ENCODE measurements around the gene EPS8L3. TPM values are rescaled to one million over a fixed set of nuclear protein-coding genes. Genes with fewer than 3 reads are reported as not detected.
A peak's percentile ranks its signal among the peaks of the same experiment; 100 is the strongest.

The EPS8L3 gene
- total and polyA plus RNA-seq, 4 donors = 0.46 to 36.7 TPM; not detected in 2

DNA sequence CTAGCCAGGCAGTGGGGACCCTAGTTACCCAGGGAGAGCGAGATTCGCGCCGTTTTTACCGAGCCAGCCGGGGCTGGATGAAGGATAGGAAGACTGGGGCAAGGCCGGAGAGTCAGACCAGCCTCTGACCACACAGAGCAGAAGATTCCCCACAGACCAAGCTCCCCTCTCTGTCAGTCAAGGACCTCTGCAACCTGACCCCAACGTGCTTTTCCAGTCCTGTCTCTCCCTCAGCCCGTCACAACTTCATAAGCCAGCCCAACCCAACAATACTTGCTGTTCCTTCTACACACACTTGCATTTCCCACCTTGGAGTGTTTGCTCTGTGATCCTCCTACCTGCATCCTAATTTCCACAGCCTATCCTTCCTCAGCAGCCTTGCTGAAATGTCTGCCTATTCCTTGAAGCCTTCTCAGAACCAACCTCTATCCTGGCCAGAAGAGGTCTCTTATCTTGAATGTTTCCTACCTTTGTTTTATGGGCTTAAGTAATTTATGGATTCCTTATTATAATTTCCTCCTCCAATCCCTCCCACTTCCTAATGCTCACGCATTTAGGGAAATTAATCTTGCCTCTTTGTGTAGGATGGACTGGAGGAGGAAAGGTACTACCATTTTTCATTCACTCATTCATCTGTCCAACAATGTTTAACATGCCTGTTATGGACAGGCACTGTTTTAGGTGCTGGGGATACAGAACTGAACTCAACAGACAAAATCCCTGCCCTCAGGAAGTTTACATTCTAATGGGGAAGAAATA is 22.9 kb downstream of the EPS8L3 start, which contains the start of gene GSTM3:
Gene GSTM3 (minus strand): TSS at position 424 of the 759 bp plus-strand sequence. CDS start 751 bp downstream, outside the sequence.
- peak; percentile 66 for ATAC-seq (ENCODE audit: low FRiP score)
- intact Hi-C loops (cut with DNase I) = no loop called here
- no peak within 1 kb of the TSS for H3K27ac ChIP-seq (ENCODE audit: low read depth in 1 of 2, low read length in 2 of 2)
- peak within 1 kb of the TSS; percentile 48 to 68 for H3K4me3 ChIP-seq (ENCODE audit: low read length in 2 of 2)
- H3K4me1 ChIP-seq (ENCODE audit: control insufficient read depth in 1 of 2, insufficient read depth in 2 of 2, low read length in 2 of 2) = no peaks in the 10 kb centered on the region
- H3K36me3 ChIP-seq (ENCODE audit: control insufficient read depth in 1 of 2, insufficient read depth in 2 of 2, low read length in 1 of 2) = peaks cover 0 to 2% of the 10 kb centered on the region in 2 donors
- H3K27me3 ChIP-seq (ENCODE audit: control insufficient read depth in 1 of 2, insufficient read depth in 2 of 2, low read length in 1 of 2) = no peaks in the 10 kb centered on the region
- H3K9me3 ChIP-seq (ENCODE audit: control insufficient read depth, low read length) = no peaks in the 10 kb centered on the region
- no peak for DNase-seq
- 2 to 12% methylated on average over 10 of the region's 10 CpGs for WGBS, 2 donors

DNA sequence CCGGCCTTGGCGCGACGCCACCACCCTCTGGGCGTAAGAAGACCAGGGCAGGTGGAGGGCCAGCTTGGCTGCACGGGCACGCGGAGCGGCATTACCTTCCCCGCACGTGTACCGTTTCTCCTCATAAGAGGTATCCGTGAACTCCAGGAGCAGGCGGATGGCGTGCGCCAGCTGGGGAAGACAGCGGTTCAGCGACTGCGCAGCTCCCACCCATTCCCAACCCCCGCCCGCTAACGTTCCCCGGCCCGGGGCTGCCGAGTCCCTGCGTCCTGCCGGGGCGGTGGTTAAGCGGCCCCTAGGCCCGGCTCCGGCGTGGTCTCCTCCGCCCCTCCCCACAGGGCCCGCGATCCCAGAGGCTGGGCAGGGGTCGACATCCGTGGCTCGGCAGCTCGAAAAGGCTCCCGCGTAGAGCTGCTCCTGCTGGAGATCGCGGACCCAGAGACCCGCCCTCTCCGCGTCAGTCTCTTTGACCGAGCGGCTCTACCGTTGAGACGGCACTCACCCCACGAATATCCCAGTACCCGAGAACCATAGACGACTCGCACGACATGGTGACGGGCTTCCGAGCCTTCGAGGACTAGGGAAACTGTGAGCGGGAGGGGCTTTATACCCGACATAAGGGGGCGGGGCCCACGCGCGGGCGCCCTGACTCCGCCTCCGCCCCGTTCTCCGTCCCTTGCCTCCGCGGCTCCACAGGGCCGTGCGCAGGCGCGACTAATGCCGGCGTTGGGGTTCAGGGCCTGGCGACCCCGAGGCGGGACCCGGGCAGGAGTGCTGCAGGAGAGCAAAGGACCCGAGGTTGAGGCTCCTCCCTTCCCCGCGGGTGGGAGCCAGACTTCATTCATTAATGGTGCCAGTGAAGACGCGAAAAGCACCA is 23.7 kb downstream of the EPS8L3 start:
- Histone ChIP-seq H3K36me3 (ENCODE audit: control insufficient read depth in 1 of 2, insufficient read depth in 2 of 2, low read length in 1 of 2) (peaks cover 0 to 2% of the 10 kb centered on the region in 2 donors), H3K27me3 (ENCODE audit: control insufficient read depth in 1 of 2, insufficient read depth in 2 of 2, low read length in 1 of 2) (no peaks in the 10 kb centered on the region), H3K4me3 (ENCODE audit: low read length in 2 of 2) (peak overlapping the region; percentile 48 to 68), H3K27ac (ENCODE audit: low read depth in 1 of 2, low read length in 2 of 2) (no peak overlapping the region), H3K4me1 (ENCODE audit: control insufficient read depth in 1 of 2, insufficient read depth in 2 of 2, low read length in 2 of 2) (no peaks in the 10 kb centered on the region), H3K9me3 (ENCODE audit: control insufficient read depth, low read length) (no peaks in the 10 kb centered on the region)
- WGBS, 2 donors = 0 to 1% methylated on average over 82 to 86 of the region's 86 CpGs
- DNase-seq (peak; percentile 84 to 94), ATAC-seq (ENCODE audit: low FRiP score) (peak; percentile 97)
- intact Hi-C loops (cut with DNase I) = no loop called here

DNA sequence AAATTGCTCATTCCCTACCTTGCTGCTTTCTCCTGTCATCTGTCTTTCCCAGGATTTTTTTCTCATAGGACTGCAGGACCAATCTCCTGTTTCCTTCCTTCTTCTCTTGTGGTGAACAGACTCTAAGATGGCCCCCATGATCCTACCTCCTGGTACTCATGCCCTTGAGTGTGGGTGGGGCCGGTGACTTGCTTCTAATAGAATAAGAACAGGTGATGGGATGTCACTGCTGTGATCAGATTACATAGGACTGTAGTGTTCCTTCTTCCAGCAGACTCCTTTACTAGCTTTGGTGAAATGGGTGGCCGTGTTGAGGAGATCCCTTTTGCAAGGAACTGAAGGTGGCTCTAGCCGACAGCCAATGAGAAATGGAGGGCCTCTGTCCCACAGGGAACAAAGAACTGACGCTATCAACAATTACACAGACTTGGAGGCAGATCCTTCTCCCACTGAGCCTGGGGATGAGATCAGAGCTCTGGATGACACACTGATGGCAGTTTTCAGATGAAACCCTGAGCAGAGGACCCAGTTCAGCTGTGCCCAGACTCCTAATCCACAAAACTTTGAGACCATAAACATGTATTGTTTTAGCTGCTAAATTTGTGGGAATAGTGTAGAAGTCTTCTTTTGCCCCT is 30.4 kb downstream of the EPS8L3 start:
- 93% methylated on average over 4 of the region's 4 CpGs for whole genome bisulfite sequencing, 2 donors
- H3K9me3 ChIP-seq (ENCODE audit: control insufficient read depth, low read length) = no peaks in the 10 kb centered on the region
- H3K4me3 ChIP-seq (ENCODE audit: low read length in 2 of 2) = no peak overlapping the region
- ATAC-seq (ENCODE audit: low FRiP score) (no peak), DNase-seq (no peak)
- intact Hi-C loops (cut with DNase I) = no loop called here
- H3K27me3 ChIP-seq (ENCODE audit: control insufficient read depth in 1 of 2, insufficient read depth in 2 of 2, low read length in 1 of 2) = no peaks in the 10 kb centered on the region
- peaks cover 0 to 4% of the 10 kb centered on the region in 2 donors for H3K36me3 ChIP-seq (ENCODE audit: control insufficient read depth in 1 of 2, insufficient read depth in 2 of 2, low read length in 1 of 2)
- no peaks in the 10 kb centered on the region for H3K4me1 ChIP-seq (ENCODE audit: control insufficient read depth in 1 of 2, insufficient read depth in 2 of 2, low read length in 2 of 2)
- no peak overlapping the region for H3K27ac ChIP-seq (ENCODE audit: low read depth in 1 of 2, low read length in 2 of 2)

DNA sequence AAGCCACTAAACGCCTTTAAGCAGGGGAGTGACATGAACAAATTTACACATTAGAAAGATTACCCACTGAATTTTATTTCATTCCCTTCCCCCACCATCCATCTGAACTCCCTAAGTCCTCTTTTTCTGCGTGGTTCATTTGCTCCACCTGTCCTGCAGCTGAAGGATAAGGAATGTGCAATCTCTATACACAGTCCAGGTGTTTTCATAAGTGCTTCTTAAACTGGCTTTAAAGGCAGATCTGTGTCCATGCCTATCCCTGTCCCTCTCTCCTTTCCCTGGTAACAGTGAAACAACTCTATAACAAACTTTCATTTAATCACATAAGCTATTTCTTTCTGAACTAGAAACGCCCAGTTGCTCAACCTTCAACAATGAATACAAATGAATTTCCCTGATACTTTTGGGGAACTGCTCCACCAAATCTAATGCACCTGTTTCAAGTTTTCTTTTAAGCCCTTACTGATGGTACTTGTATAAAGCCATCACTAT is 31.3 kb downstream of the EPS8L3 start:
- intact Hi-C loops (cut with DNase I) = no loop called here
- Histone ChIP-seq H3K9me3 (ENCODE audit: control insufficient read depth, low read length) (no peaks in the 10 kb centered on the region), H3K27ac (ENCODE audit: low read depth in 1 of 2, low read length in 2 of 2) (no peak overlapping the region), H3K36me3 (ENCODE audit: control insufficient read depth in 1 of 2, insufficient read depth in 2 of 2, low read length in 1 of 2) (peaks cover 0 to 2% of the 10 kb centered on the region in 2 donors), H3K27me3 (ENCODE audit: control insufficient read depth in 1 of 2, insufficient read depth in 2 of 2, low read length in 1 of 2) (no peaks in the 10 kb centered on the region), H3K4me1 (ENCODE audit: control insufficient read depth in 1 of 2, insufficient read depth in 2 of 2, low read length in 2 of 2) (no peaks in the 10 kb centered on the region), H3K4me3 (ENCODE audit: low read length in 2 of 2) (no peak overlapping the region)
- no peak for DNase-seq
- no peak for ATAC-seq (ENCODE audit: low FRiP score)
- 80% methylated on average over 3 of the region's 3 CpGs for WGBS, 2 donors

DNA sequence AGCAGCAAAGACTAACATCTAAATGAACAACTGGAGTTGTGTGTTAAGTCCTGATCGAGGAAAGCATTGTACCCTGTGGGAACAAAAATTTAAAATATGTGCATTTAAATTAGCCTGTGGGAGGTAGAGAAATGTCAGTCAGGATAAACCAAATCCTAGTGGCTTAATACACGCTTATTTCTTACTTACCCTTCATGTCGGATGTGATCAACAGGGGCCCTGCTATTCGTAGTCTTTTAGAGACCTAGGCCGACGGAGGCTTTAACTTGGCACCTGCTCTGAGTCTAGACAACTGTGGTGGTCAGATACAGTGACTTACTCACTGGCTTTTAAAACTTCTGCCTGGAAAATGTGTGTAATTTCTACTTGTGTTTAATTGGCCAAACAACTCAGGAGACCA is 33.1 kb downstream of the EPS8L3 start:
- Histone ChIP-seq H3K9me3 (ENCODE audit: control insufficient read depth, low read length) (no peaks in the 10 kb centered on the region), H3K36me3 (ENCODE audit: control insufficient read depth in 1 of 2, insufficient read depth in 2 of 2, low read length in 1 of 2) (peaks cover 0 to 2% of the 10 kb centered on the region in 2 donors), H3K27ac (ENCODE audit: low read depth in 1 of 2, low read length in 2 of 2) (no peak overlapping the region), H3K4me1 (ENCODE audit: control insufficient read depth in 1 of 2, insufficient read depth in 2 of 2, low read length in 2 of 2) (no peaks in the 10 kb centered on the region), H3K27me3 (ENCODE audit: control insufficient read depth in 1 of 2, insufficient read depth in 2 of 2, low read length in 1 of 2) (no peaks in the 10 kb centered on the region), H3K4me3 (ENCODE audit: low read length in 2 of 2) (no peak overlapping the region)
- 76 to 81% methylated on average over 6 of the region's 6 CpGs for WGBS, 2 donors
- DNase-seq = no peak
- no peak for ATAC-seq (ENCODE audit: low FRiP score)
- intact Hi-C loops (cut with DNase I) = no loop called here

DNA sequence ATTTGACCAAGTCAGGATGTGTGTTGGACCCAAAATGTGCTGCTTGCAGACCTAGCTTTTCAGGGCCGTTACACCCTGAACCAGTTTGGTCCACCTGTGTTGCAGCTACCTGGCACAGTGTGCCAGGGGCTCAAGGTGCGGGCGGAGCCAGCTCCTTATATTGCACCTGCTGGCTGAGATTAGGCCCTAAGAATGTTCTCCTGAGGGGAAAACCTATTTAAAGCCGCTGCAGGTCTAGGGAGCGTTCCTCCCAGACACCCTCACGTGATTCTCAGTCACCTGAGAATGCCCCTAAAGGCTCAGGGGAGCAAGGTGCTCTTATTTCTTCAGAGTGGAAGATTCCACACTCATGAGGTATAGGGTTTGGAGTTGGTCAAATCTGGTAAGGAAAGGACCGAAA is 34.9 kb downstream of the EPS8L3 start:
- no peak overlapping the region for H3K4me3 ChIP-seq (ENCODE audit: low read length in 2 of 2)
- H3K36me3 ChIP-seq (ENCODE audit: control insufficient read depth in 1 of 2, insufficient read depth in 2 of 2, low read length in 1 of 2) = no peaks in the 10 kb centered on the region
- H3K9me3 ChIP-seq (ENCODE audit: control insufficient read depth, low read length) = no peaks in the 10 kb centered on the region
- intact Hi-C loops (cut with DNase I) = no loop called here
- H3K4me1 ChIP-seq (ENCODE audit: control insufficient read depth in 1 of 2, insufficient read depth in 2 of 2, low read length in 2 of 2) = no peaks in the 10 kb centered on the region
- no peaks in the 10 kb centered on the region for H3K27me3 ChIP-seq (ENCODE audit: control insufficient read depth in 1 of 2, insufficient read depth in 2 of 2, low read length in 1 of 2)
- 92 to 95% methylated on average over 7 of the region's 7 CpGs for WGBS, 2 donors
- H3K27ac ChIP-seq (ENCODE audit: low read depth in 1 of 2, low read length in 2 of 2) = no peak overlapping the region
- ATAC-seq (ENCODE audit: low FRiP score) (no peak), DNase-seq (no peak)

DNA sequence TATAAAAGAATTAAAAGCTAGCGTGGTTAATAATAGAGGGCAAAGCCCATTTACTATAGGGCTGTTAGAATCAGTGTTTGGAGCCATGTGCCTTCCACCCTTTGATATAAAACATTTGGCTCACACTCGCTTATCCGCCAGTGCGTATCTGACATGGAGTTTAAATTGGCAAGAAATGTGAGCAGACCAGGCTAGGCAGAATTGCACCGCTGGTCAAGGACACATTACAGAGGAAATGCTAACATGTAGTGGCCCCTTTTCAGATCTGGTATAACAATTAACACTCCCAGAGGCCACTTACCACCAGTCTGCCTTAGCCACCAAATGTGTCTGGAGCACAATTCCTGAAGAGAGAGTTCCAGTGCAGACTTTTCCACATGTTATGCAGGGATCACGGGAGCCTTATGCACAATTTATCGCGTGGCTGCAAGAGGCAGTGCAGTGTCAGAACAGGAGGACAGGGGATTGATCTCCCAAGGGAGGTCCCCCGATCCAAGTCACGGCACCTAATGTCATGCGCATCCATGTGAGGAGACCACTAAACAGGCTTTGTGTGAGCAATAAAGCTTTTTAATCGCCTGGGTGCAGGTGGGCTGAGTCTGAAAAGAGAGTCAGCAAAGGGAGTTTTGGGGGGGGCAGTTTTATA is 36.9 kb downstream of the EPS8L3 start:
- intact Hi-C loops (cut with DNase I) = no loop called here
- no peak overlapping the region for H3K27ac ChIP-seq (ENCODE audit: low read depth in 1 of 2, low read length in 2 of 2)
- peaks cover 1% of the 10 kb centered on the region for H3K9me3 ChIP-seq (ENCODE audit: control insufficient read depth, low read length)
- no peaks in the 10 kb centered on the region for H3K4me1 ChIP-seq (ENCODE audit: control insufficient read depth in 1 of 2, insufficient read depth in 2 of 2, low read length in 2 of 2)
- no peak overlapping the region for H3K4me3 ChIP-seq (ENCODE audit: low read length in 2 of 2)
- H3K27me3 ChIP-seq (ENCODE audit: control insufficient read depth in 1 of 2, insufficient read depth in 2 of 2, low read length in 1 of 2) = no peaks in the 10 kb centered on the region
- 81 to 83% methylated on average over 12 of the region's 12 CpGs for WGBS, 2 donors
- ATAC-seq (ENCODE audit: low FRiP score) = no peak
- no peaks in the 10 kb centered on the region for H3K36me3 ChIP-seq (ENCODE audit: control insufficient read depth in 1 of 2, insufficient read depth in 2 of 2, low read length in 1 of 2)
- no peak for DNase-seq

DNA sequence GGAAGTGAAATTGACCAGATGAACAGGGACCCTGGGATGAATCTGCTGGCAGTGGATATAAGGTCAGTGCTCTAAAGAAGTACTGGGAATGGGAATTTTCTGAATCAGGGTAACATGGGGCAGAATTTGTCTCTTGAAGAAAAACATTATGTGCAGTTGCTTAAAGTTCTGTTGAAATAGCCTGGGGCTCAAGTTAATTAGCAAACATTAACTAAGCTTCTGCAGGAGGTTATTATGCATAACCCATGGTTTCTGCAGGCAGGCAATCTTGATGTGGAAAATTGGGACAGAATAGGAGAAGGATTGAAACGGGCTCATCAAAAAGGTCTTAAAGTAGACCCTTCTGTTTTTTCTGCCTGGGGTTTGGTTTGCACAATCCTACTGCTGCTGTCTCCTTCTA is 37.7 kb downstream of the EPS8L3 start:
- H3K4me1 ChIP-seq (ENCODE audit: control insufficient read depth in 1 of 2, insufficient read depth in 2 of 2, low read length in 2 of 2) = no peaks in the 10 kb centered on the region
- DNase-seq = no peak
- no peaks in the 10 kb centered on the region for H3K36me3 ChIP-seq (ENCODE audit: control insufficient read depth in 1 of 2, insufficient read depth in 2 of 2, low read length in 1 of 2)
- WGBS, 2 donors = 88 to 90% methylated on average over 1 of the region's 1 CpG
- H3K9me3 ChIP-seq (ENCODE audit: control insufficient read depth, low read length) = peaks cover 1% of the 10 kb centered on the region
- H3K4me3 ChIP-seq (ENCODE audit: low read length in 2 of 2) = no peak overlapping the region
- ATAC-seq (ENCODE audit: low FRiP score) = no peak
- intact Hi-C loops (cut with DNase I) = no loop called here
- no peaks in the 10 kb centered on the region for H3K27me3 ChIP-seq (ENCODE audit: control insufficient read depth in 1 of 2, insufficient read depth in 2 of 2, low read length in 1 of 2)
- no peak overlapping the region for H3K27ac ChIP-seq (ENCODE audit: low read depth in 1 of 2, low read length in 2 of 2)

Measured in aorta (tissue), 5 donors.